ENCODE data around the gene PRPS1.
"Not testable (repeated sequence)": the region's sequence is repeated elsewhere in the genome, so short reads cannot be mapped to it uniquely, and the experiment has no call there.

GRCh38 chrX:107668710-107669109 lies 40.4 kb downstream of the PRPS1 start:
- not testable (repeated sequence) for TF ChIP-seq ZNF644 (CRISPR knock-in tag; IDR thresholded peaks at IDR 0.05; ENCODE audit: low read depth); SMC3 (IDR thresholded peaks at IDR 0.05; ENCODE audit: low read length); ZBTB49 (CRISPR knock-in tag; IDR thresholded peaks at IDR 0.05; ENCODE audit: borderline replicate concordance); ZBTB37 (CRISPR knock-in tag; IDR thresholded peaks at IDR 0.05); ZKSCAN1 (IDR thresholded peaks at IDR 0.05; ENCODE audit: low read length); ZBTB1 (CRISPR knock-in tag; IDR thresholded peaks at IDR 0.05; ENCODE audit: borderline replicate concordance); ZNF333 (CRISPR knock-in tag; IDR thresholded peaks at IDR 0.05; ENCODE audit: borderline replicate concordance)

Data from HepG2 (cell line).